Measurements from ENCODE around the gene SELPLG. TPM values are rescaled to one million over a fixed set of nuclear protein-coding genes. Genes with fewer than 3 reads are reported as not detected.

SELPLG gene
- total RNA-seq, 2 donors from 2014 or later, result 0.66 to 2.3 TPM

GRCh38 chr12:108602976-108603704, 30.6 kb downstream of the SELPLG start:
- TF ChIP-seq POLR2A (IDR thresholded peaks at IDR 0.05), result no peak
- TF ChIP-seq CTCF (IDR thresholded peaks at IDR 0.05), result no peak
- Histone ChIP-seq H3K4me1 (no peaks in the 10 kb centered on the region), H3K9me3 (no peaks in the 10 kb centered on the region), H3K36me3 (replicated peaks in 1 of 2; ENCODE audit: insufficient read depth in 1 of 2, low read depth in 2 of 2) (no peaks in the 10 kb centered on the region), H3K27me3 (no peaks in the 10 kb centered on the region), H3K4me3 (no peak overlapping the region), H3K27ac (no peak overlapping the region)
- 79 to 80% methylated on average over 9 to 13 of the region's 15 CpGs for WGBS, 2 donors
- DNase-seq (no peak), ATAC-seq (no peak)
- intact Hi-C loops (cut with DNase I), result no loop called here

- 90 to 91% methylated on average over 9 of the region's 9 CpGs for WGBS, 2 donors
- no peaks in the 10 kb centered on the region for H3K27me3 ChIP-seq
- DNase-seq (no peak), ATAC-seq (no peak)
- H3K4me3 ChIP-seq, result no peak overlapping the region
- intact Hi-C loops (cut with DNase I), result no loop called here
- TF ChIP-seq POLR2A (IDR thresholded peaks at IDR 0.05) (no peak), CTCF (IDR thresholded peaks at IDR 0.05) (no peak)
- H3K36me3 ChIP-seq (replicated peaks in 1 of 2; ENCODE audit: insufficient read depth in 1 of 2, low read depth in 2 of 2), result no peaks in the 10 kb centered on the region
- no peaks in the 10 kb centered on the region for H3K9me3 ChIP-seq
- no peak overlapping the region for H3K27ac ChIP-seq
- H3K4me1 ChIP-seq, result no peaks in the 10 kb centered on the region
Observed at GRCh38 chr12:108602209-108602705, 31.4 kb downstream of the SELPLG start.

- TF ChIP-seq POLR2A (IDR thresholded peaks at IDR 0.05) (no peak), CTCF (IDR thresholded peaks at IDR 0.05) (no peak)
- DNase-seq, result no peak
- intact Hi-C loops (cut with DNase I), result no loop called here
- WGBS, 2 donors, result 42 to 43% methylated on average over 4 of the region's 4 CpGs
- Histone ChIP-seq H3K27me3 (no peaks in the 10 kb centered on the region), H3K9me3 (no peaks in the 10 kb centered on the region), H3K36me3 (replicated peaks in 1 of 2; ENCODE audit: insufficient read depth in 1 of 2, low read depth in 2 of 2) (no peaks in the 10 kb centered on the region), H3K4me1 (no peaks in the 10 kb centered on the region), H3K27ac (no peak overlapping the region), H3K4me3 (no peak overlapping the region)
- no peak for ATAC-seq
Observed at GRCh38 chr12:108600702-108601007, 33.0 kb downstream of the SELPLG start.

- Histone ChIP-seq H3K4me1 (no peaks in the 10 kb centered on the region), H3K27ac (no peak overlapping the region), H3K4me3 (no peak overlapping the region), H3K27me3 (no peaks in the 10 kb centered on the region), H3K9me3 (no peaks in the 10 kb centered on the region), H3K36me3 (replicated peaks in 1 of 2; ENCODE audit: insufficient read depth in 1 of 2, low read depth in 2 of 2) (no peaks in the 10 kb centered on the region)
- DNase-seq (no peak), ATAC-seq (no peak)
- intact Hi-C loops (cut with DNase I), result no loop called here
- 61 to 75% methylated on average over 9 to 10 of the region's 10 CpGs for WGBS, 2 donors
- no peak for TF ChIP-seq POLR2A (IDR thresholded peaks at IDR 0.05)
- no peak for TF ChIP-seq CTCF (IDR thresholded peaks at IDR 0.05)
Observed at GRCh38 chr12:108599948-108600701, 33.6 kb downstream of the SELPLG start.
